GM19043 (cell line): ENCODE measurements around the gene ZSWIM2.
"Not testable (repeated sequence)": the region's sequence is repeated elsewhere in the genome, so short reads cannot be mapped to it uniquely, and the experiment has no call there.

ENCODE experiments used
- ATAC-seq: cut with Tn5 transposase; IDR thresholded peaks from one replicate; pipeline ENCODE4 v1.9.1; 2021; ENCODE audit warnings: low read depth; ENCODE audit not compliant: unreplicated experiment

The ZSWIM2 gene

GRCh38 chr2:186848873-186849578 is at the start of gene ZSWIM2:
TSS of gene ZSWIM2 (minus strand) at chr2:186849170. CDS start at chr2:186849130, 40 bp downstream.
- ATAC-seq: peak; percentile 58

DNA sequence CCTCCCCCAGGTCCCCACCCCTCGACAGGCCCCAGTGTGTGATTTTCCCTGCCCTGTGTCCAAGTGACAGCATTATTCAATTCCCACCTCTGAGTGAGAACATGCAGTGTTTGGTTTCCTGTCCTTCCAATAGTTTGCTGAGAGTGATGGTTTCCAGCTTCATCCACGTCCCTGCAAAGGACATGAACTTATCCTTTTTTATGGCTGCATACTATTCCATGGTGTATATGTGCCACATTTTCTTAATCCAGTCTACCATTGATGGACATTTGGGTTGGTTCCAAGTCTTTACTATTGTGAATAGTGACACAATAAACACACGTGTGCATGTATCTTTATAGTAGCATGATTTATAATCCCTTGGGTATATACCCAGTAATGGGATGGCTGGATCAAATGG is 47.2 kb upstream of the ZSWIM2 start:
- ATAC-seq: not testable (repeated sequence)

- ATAC-seq: no peak
These were observed 46.5 kb upstream of the ZSWIM2 start for GRCh38 chr2:186895451-186895850.

DNA sequence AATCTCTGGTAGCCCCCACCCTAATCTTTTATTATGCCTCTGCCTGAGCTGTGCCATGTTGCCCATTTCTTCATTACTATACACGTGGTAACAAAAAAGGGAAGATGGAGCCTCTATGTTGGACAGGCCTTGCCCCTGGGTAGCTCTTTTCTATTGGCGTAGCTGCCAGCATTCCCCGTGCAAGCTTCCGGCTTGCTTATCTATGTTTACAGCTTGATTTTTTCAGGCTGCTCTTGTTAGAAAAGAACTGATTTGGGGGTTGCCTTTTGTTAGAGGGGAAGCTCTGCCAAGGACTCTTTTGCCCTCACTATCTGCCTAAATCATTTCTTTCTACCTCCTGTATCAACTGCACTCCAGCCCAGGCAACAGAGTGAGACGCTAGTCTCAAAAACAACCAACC is 45.5 kb upstream of the ZSWIM2 start:
- ATAC-seq: no peak

GRCh38 chr2:186892821-186893220 is 43.9 kb upstream of the ZSWIM2 start:
- ATAC-seq: no peak

- no peak for ATAC-seq
These were observed 42.2 kb upstream of the ZSWIM2 start for GRCh38 chr2:186891185-186891621.

DNA sequence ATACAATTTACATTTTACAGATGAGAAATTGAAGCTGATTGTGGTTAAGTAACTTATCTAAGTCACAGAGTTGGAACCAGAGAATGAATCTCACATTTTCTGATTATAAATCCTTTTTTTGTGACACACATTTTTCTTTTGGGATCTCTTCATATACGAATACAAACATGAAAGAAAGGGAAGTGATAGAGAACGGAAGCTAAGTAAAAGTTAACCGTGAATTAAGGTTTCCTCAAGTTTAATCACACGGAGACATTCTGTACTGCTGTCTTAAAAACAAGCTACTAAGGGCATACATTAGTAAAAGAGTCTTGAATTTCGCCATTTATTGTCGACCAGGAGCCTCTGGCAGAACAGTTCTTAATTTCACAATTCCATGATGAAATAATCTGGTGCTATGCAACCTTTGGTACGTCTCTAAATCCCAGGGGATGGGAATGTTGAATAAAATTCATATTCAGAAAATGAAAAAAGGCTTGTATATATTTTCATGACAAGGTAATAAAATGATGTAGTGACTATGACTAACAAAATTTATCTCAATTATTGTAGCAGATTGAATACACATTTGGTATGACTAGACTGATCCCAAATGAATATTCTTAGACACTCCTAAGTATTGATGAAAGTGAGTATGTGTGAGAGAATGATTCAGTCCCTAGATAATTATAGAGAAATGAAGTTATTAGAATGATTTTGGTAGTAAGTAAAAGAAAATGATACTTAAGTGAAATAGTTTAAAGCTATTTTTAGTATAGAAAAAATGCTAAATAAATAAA is 40.3 kb upstream of the ZSWIM2 start:
- no peak for ATAC-seq

DNA sequence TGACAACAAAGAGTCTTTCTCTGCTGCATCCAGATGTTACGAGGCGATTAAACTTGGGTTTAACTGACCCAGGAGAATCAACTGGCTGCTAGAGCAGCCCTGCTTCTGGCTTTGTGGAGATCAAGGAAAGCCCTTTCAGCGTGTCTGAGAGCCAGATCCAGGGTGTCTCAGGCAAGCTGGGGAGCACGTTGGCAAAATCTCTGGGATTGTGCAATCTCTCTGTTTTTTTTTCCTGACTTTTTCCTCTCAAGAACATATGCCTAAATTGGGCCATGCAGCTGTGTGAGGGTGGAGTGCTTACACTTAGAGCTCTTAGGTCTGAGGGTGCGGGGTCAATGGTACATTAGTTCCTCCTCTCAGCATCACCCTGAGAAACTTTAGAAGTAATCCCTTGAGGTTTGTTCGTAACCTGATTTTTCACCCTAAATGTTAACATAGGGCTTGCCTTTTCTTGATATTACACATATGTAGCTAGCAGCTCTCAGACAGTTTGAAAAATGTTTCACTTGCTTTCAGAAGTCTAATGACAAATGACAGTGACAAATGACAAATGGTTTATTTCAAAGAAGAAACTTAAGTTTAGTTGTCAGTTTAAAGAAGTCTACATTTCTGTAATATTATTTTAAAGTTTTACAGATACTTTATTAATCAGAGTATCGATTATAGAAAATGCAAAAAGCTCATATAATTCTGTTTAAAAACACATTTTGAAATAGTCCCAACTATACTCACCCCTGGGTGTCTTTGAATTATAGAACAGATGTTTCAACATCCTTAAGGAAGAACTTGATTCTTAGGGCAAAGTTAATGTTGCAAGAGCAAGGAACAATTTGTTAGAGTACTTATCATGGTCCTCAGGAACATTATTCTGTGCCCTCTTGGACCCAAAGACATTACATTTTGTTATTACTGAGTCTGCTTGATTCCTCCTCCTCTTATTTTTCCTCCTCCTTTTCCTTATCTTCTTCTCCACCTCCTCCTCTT is 38.4 kb upstream of the ZSWIM2 start:
- no peak for ATAC-seq

- no peak for ATAC-seq
These were observed 35.6 kb upstream of the ZSWIM2 start for GRCh38 chr2:186884587-186884986.

DNA sequence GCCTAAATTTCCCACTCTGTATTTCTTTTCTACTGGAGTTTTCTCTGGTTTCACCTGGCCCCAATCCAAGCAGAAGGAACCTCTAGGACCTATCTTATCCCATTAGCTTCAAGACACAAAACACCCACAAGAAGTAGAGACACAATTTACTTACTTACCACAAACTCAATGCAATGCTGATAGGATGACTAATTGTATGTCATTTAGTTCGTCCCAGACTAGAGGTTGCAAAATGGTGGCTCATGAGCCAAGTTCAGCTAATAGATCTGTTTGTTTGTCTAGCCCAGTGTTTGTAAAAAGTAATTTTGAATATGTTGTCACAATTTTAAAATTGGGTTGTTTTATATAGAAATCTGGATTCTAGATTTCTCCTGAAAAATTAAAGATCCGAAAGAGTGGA is 34.7 kb upstream of the ZSWIM2 start:
- ATAC-seq: no peak

GRCh38 chr2:186882511-186883071 is 33.6 kb upstream of the ZSWIM2 start:
- ATAC-seq: no peak

DNA sequence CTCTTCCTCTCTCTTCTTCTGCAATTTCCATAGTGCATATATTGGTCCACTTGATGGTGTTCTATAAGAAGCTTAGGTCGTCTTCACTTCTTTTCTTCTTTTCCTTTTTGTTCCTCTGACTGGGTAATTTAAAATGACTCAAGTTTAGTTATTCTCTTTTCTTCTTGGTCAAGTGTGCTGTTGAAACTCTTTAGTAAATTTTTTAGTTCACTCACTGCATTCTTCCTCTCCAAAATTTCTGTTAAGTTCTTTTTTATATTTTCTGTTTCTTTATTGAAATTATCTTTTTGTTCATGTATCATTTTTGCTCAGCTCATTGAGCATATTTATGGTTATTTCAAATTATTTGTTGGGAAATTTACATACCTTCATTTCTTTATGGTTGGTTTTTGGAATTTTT is 32.7 kb upstream of the ZSWIM2 start:
- no peak for ATAC-seq

DNA sequence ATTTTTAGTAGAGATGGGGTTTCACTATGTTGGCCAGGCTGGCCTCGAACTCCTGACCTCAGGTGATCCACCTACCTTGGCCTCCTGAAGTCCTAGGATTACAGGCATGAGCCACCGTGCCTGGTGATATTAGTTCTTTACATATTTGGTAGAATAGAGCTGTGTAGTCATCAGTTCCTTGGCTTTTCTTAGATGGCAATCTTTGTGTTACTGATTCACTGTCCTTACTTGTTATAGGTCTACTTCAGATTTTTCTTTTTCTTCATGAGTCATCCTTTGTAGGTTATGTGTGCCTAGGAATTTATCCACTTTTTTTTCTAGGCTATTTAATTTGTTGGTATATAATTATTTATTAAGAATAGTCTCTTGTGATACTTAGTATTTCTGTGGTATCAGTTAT is 30.3 kb upstream of the ZSWIM2 start:
- no peak for ATAC-seq

GRCh38 chr2:186874713-186875112 is 25.7 kb upstream of the ZSWIM2 start:
- ATAC-seq: no peak

GRCh38 chr2:186871881-186872280 is 22.9 kb upstream of the ZSWIM2 start:
- no peak for ATAC-seq

DNA sequence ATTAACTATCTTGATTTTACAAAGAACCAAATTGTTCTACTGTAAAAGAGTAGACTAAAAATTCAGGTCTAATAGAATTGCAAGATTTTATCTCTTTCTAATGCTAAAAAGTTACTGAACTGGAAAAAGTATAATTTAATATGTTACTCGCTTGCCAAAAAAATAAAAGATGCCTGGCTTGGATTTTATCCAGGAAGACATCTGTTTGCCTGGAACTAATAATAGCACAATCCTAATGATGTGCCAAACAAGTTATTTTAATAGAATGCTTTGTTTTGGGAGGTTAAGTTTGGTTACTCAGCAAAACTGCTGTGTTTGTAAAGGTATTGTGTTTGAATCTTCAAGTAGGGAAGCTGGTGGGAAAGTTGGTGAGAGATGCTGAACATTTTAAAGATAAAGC is 19.4 kb upstream of the ZSWIM2 start:
- ATAC-seq: no peak

DNA sequence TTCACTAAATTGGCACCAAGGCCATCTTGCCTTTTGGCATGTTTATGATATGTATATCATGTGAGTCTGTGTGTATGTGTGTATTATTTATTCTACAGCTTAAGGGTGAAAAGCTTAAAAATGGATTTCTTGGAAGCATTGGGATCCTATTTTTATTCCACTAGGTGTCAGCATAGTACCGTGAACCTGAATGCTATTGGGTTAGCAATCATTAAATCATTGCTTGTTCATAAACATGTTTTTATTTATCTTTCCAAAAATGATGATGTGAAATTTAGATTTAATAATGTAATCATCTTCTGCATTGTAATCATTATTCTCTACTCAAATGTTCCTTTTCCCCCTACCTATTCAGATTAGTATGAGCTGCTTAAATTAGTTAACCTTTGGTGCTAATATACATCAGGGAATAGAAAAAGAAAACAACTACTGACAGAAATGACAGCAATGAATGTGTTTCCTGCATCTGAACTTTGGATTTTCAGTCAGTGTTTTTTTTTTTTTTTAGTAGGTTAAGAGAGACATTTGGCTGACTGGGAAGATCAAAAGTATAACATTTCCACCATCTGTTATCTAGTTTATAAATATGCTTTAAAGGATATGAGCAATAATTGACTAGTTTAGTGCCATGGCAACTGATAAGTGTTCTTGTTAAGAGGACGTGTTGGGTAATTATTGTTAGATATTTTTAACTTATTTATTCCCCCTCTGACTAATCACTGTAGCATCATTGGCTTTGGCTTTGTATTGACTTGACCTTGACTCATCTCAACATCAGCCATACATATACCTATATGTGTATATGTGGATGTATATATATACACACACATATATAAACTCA is 14.1 kb upstream of the ZSWIM2 start:
- peak; percentile 38 for ATAC-seq

- ATAC-seq: no peak
These were observed 6.2 kb upstream of the ZSWIM2 start for GRCh38 chr2:186855216-186855615.

GRCh38 chr2:186853951-186854350 is 5.0 kb upstream of the ZSWIM2 start:
- ATAC-seq: no peak

DNA sequence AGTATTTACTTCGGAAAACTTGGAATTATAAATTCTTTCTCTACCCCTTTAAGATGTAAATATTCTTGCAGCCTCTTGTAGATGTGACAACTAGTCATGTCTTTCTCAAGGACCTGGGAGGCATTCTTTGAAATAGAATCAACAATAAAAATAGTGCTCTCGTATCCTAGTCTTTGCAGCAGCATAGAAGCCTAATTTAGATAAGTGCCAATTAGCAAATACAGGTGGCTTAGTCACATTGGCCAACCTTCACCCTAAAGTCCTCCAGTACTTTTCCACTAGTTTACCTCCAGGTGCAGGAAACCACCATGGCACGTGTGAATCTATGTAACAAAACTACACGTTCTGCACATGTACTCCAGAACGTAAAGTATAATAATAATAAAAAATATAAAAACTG is 3.5 kb upstream of the ZSWIM2 start:
- ATAC-seq: no peak
